ENCODE results near the gene CORO6.

GRCh38 chr17:29628644-29629043 lies 5.9 kb upstream of the CORO6 start:
- TF ChIP-seq EGR1 (IDR thresholded peaks at IDR 0.05), result no peak
- no peak for TF ChIP-seq TAF1 (IDR thresholded peaks at IDR 0.05; ENCODE audit: low read depth)
- no peak for TF ChIP-seq YY1 (IDR thresholded peaks at IDR 0.05; ENCODE audit: low read depth)
- TF ChIP-seq FOXM1 (IDR thresholded peaks at IDR 0.05; ENCODE audit: borderline replicate concordance, low read depth), result no peak
- no peak for TF ChIP-seq REST (IDR thresholded peaks at IDR 0.05; ENCODE audit: low read depth)
- TF ChIP-seq TEAD4 (IDR thresholded peaks at IDR 0.05), result no peak
- TF ChIP-seq, protein P1, sequence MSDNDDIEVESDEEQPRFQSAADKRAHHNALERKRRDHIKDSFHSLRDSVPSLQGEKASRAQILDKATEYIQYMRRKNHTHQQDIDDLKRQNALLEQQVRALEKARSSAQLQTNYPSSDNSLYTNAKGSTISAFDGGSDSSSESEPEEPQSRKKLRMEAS (IDR thresholded peaks at IDR 0.05), result no peak
- TF ChIP-seq ZBTB7A (IDR thresholded peaks at IDR 0.05; ENCODE audit: low read depth), result no peak
- TF ChIP-seq CREB1 (IDR thresholded peaks at IDR 0.05; ENCODE audit: low read depth), result no peak
- no peak for TF ChIP-seq RAD21 (IDR thresholded peaks at IDR 0.05; ENCODE audit: low read depth)
- TF ChIP-seq CEBPB (IDR thresholded peaks at IDR 0.05), result no peak

Data from Ishikawa (cell line).